HepG2 (cell line): ENCODE measurements around the gene CTNNAL1. TPM values are rescaled to one million over a fixed set of nuclear protein-coding genes. Genes with fewer than 3 reads are reported as not detected.

ENCODE experiments used
- BRD4 ChIP-seq: sonication (generic); formaldehyde crosslinking; IDR thresholded peaks from 2 replicates; pipeline ENCODE4 v1.4.0; 2020; ENCODE audit warnings: missing genetic modification reagents
- DNMT1 ChIP-seq: sonication (generic); formaldehyde crosslinking; IDR thresholded peaks from 2 replicates; pipeline ENCODE4 v1.5.1; 2020; ENCODE audit warnings: mild to moderate bottlenecking, missing genetic modification reagents
- FIP1L1 ChIP-seq: fragments of 200-400 bp; formaldehyde crosslinking; IDR thresholded peaks from 2 replicates; pipeline ENCODE4 v1.6.1; 2018; ENCODE audit warnings: low read depth, mild to moderate bottlenecking, low read length, moderate library complexity, borderline replicate concordance; ENCODE audit not compliant: insufficient read depth
- HMG20B ChIP-seq: conservative IDR thresholded peaks from 2 replicates; pipeline ENCODE4 v1.6.1; 2016; ENCODE audit warnings: missing genetic modification reagents, missing compliant biosample characterization
- HNRNPH1 ChIP-seq: fragments of 200-400 bp; formaldehyde crosslinking; optimal IDR thresholded peaks from 2 replicates; pipeline ENCODE3; 2017; ENCODE audit warnings: mild to moderate bottlenecking, low read depth, low read length
- KDM1A ChIP-seq: IDR thresholded peaks from 2 replicates; pipeline ENCODE4 v1.6.1; 2016; ENCODE audit warnings: missing compliant biosample characterization
- NFE2L1 ChIP-seq: sonication (generic); formaldehyde crosslinking; IDR thresholded peaks from 2 replicates; pipeline ENCODE4 v1.4.0; 2020; ENCODE audit warnings: missing genetic modification reagents, mild to moderate bottlenecking, borderline replicate concordance
- SNAPC2 ChIP-seq: sonication (generic); formaldehyde crosslinking; IDR thresholded peaks from 2 replicates; pipeline ENCODE4 v1.8.1; 2022; ENCODE audit warnings: mild to moderate bottlenecking, missing genetic modification reagents
- ZFP36 ChIP-seq: fragments of 150-350 bp; IDR thresholded peaks from 2 replicates; pipeline ENCODE4 v1.6.1; 2018; ENCODE audit warnings: borderline replicate concordance, low read length, low read depth; ENCODE audit not compliant: partially characterized antibody
- ZFP41 ChIP-seq: sonication (generic); formaldehyde crosslinking; IDR thresholded peaks from 2 replicates; pipeline ENCODE4 v1.4.0; 2020; ENCODE audit warnings: mild to moderate bottlenecking, missing genetic modification reagents, borderline replicate concordance
- ZNF281 ChIP-seq: sonication (generic); formaldehyde crosslinking; IDR thresholded peaks from 2 replicates; pipeline ENCODE4 v1.4.0; 2020; ENCODE audit warnings: missing genetic modification reagents, borderline replicate concordance
- polyA plus RNA-seq, 8 experiments: library from polyadenylated mRNA; depleted of rRNA in 3 of 8; stranded (reverse) in 7 of 8; unstranded in 1 of 8; fragments of >200 nt; fragmentation: Illumina TruSeq in 4 of 8; extraction: Trizol in 4 of 8; gene quantifications; 2 replicates each; pipeline versions ENCODE4 v1.2.1 to v1.2.3, GENCODE V29; 2011 to 2016; ENCODE audit warnings: low read depth in 4 of 8, missing spikeins in 1 of 8, mixed read lengths in 1 of 8; ENCODE audit not compliant: insufficient read depth in 1 of 8
- total RNA-seq, 5 experiments: library from RNA; depleted of rRNA; stranded (reverse); fragments of >200 nt; fragmentation: Illumina TruSeq; extraction: Trizol; gene quantifications; 2 replicates each; pipeline ENCODE4 v1.2.3, GENCODE V29; 2016; ENCODE audit warnings: low read depth in 1 of 5
- TF ChIP-seq, protein P1 (sequence below): sonication (generic); formaldehyde crosslinking; IDR thresholded peaks from 2 replicates; pipeline ENCODE4 v1.5.0; 2020; ENCODE audit warnings: missing genetic modification reagents

CTNNAL1 gene
- total and polyA plus RNA-seq, 2 of the 13 experiments (the other 11 are each of a cell fraction or from before 2014, with no cell fraction given), result 32.0 to 162 TPM

GRCh38 chr9:108911820-108912219, 101.5 kb downstream of the CTNNAL1 start (continued):
- peak; percentile 38; the same call in 1 of the 2 replicates for TF ChIP-seq ZNF281 (CRISPR knock-in tag)
- TF ChIP-seq KDM1A (CRISPR knock-in tag), result no peak
- no peak for TF ChIP-seq FIP1L1
- TF ChIP-seq ZFP41, result no peak
- TF ChIP-seq HNRNPH1, result no peak
- TF ChIP-seq, protein P1, sequence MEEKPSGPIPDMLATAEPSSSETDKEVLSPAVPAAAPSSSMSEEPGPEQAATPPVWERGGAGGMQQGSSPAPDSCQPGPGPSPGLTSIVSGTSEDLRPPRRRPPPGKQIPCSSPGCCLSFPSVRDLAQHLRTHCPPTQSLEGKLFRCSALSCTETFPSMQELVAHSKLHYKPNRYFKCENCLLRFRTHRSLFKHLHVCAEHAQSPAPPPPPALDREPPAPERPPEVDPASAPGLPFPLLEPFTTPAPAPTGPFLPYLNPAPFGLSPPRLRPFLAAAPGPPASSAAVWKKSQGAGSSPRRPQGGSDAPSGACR (CRISPR knock-in tag), result no peak
- TF ChIP-seq ZFP36, result no peak
- no peak for TF ChIP-seq NFE2L1 (CRISPR knock-in tag)
- no peak for TF ChIP-seq SNAPC2 (CRISPR knock-in tag)
- TF ChIP-seq HMG20B (CRISPR knock-in tag), result no peak
- TF ChIP-seq BRD4 (CRISPR knock-in tag), result no peak
- no peak for TF ChIP-seq DNMT1
- TF ChIP-seq, all 625 proteins: peak for 6
